Measurements from ENCODE around the gene ST6GALNAC3. TPM values are rescaled to one million over a fixed set of nuclear protein-coding genes. Genes with fewer than 3 reads are reported as not detected.
A peak's percentile ranks its signal among the peaks of the same experiment; 100 is the strongest.
"Not testable (repeated sequence)": the region's sequence is repeated elsewhere in the genome, so short reads cannot be mapped to it uniquely, and the experiment has no call there.

The ST6GALNAC3 gene
- total RNA-seq (2014; rRNA removed; shearing (Covaris generic)): 0.48 and 0.49 TPM in 2 replicates

DNA sequence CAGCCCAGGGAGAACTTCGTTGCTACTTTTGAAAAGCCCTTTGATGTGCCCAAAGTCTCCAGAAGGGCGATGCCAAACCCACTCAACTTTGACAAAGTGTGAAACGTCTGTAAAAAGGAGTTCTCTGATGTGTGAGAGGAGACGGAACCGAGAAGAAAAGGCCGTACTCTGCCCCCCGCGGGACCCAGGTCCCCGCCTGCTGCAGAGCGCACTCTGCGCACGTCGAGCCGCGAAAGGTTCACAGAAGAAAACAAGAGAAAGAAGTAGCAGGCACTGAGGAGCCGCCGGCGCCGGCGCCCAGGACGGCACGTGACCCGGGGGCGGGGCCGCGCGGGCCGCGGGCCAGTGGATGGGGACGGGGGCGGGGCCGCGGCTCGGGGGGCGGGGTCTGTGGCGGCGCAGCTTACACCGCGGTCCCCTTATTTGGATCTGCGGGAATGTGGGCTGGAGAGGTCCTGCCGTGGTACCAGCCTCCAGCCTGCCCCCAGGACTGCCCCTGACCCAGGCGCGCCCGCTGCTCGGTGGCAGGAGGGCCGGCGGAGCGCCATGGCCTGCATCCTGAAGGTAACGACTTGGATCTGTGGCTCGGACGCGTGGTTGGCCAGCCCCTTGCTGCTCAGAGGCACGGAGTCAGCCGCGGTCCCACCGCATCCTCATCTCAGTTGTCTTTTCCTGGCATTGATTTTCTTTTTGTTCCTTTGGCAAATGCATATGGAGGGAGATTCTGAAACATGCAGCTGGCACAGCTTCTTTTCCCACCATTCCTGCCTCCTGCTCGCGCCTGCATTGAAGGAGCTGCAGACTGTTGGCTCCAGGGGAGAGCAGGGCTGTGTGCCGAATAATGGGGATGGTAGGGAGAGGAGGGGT lies at the start of gene ST6GALNAC3:
Gene ST6GALNAC3 (plus strand): TSS at position 426 of the 867 bp plus-strand sequence.
- DNase-seq (ENCODE audit: low read depth): peak; percentile 70

DNA sequence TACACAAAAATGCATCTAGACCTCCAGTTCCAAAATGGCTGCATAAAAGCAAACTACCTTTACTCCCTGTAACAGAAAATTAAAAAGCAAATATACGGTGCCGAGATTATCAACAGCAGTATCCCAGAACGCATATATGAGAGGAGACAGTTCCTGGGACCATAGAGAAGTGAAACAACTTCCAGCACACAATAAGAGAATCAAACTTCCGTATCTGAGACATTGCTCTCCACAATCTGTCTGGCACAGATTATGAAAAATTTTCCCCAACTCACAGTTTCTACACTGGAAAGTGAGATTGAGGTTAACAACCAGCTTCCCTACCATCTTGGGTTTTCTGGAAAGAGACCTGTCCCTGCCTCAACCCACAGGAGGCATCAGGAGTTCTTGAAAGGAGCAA lies 47.2 kb upstream of the ST6GALNAC3 start:
- DNase-seq (ENCODE audit: low read depth): no peak

DNA sequence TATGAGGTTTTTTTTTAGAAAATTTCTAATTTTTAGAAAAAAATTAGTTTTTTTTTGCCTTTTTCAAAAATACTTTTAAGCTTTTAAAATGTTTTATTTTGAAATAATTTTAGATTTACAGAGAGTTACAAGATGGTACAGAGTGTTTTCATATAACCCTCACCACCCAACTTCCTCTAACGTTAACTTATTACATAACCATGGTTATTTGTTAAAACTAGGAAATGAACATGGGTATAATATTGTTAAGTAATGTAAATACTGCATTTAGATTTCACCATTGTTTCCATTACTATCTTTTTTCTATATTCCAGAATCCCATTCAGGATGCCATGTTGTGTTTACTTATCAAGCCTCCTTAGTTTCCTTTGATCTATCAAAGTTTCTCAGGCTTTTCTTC lies 45.2 kb upstream of the ST6GALNAC3 start:
- DNase-seq (ENCODE audit: low read depth): no peak

DNA sequence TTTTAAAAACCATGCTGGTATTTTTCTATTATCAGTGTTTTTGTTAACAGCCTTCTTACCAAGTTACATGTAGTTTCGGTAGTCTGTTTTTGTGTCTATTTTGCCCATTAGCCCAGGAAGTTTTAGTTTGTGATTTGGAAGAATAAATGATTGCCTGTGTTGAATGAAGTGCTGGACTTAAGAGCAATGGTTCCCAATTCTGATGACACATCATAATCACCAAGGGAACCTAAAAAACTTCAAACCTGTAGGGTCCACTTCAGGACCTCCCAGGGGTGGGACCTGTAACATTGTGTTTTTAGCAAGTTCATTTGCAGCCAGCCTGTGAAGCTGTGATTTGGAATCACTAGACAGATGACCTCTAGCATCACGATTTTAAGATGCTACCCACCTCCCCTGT lies 43.0 kb upstream of the ST6GALNAC3 start:
- no peak for DNase-seq (ENCODE audit: low read depth)

DNA sequence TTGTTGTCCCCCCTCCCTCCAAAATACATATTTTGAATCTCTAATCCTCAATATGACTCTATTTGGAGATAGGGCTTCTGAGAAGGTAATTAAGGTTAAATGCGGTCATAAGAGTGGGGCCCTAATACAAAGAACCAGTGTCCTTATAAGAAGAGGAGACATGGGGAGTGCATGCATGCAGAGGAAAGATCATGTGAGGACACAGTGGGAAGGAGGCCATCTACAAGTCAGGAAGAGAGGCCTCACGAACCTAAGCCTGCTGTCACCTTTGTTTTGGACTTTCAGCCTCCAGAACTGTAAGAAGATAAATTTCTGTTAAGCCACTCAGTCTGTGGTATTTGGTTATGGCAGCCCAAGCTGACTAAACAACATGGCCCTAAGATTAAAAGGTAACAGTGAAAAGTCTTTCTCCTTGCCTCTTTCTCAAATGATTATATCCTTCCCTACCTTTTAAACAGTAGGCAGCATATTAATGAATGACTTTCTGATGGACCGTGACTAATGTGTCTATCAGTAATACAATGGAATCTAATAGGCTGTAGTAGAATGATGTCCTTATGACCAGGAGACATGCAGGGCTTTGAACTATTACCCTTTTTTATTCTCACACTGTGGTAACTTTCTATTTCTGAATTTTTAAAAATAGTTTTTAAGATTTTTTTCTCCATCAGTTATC lies 40.6 kb upstream of the ST6GALNAC3 start:
- no peak for DNase-seq (ENCODE audit: low read depth)

DNA sequence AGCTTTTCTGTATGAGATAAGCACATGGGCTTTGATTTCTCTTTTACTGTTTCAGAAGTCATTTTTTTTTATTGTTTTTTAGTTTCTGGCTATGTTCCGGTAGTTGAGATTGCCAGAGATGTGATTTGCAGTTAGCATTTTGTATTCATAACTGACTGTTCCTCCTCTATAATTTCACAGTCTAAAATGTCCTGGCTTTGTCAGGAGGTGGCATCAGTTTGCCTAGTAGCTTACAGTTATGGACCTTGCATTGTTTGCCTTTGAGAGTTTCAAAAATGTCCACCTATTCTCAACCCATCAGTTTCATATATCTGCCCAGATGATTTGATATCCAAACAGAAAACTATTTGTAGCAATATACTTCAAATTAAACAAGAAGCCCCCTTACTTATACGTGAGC lies 39.5 kb upstream of the ST6GALNAC3 start:
- DNase-seq (ENCODE audit: low read depth): peak; percentile 18

DNA sequence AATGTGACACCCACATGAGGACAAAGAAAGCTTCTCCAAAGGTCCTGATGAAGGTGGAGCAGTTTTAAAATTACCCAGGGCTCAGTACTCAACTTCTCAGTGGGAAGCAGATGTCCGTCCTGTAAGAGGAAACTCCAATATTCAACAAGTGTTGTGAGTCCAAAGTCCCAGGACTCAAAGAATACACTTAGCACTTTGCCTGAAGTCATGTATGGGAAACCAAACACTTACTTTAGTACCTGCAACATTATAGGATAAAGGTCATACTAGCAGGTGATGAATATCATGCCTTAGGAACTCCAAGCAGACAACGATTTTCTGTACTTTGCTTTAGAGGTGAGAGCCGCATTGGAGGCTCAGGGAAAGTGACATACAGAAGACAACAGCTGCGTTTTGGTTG lies 37.2 kb upstream of the ST6GALNAC3 start:
- DNase-seq (ENCODE audit: low read depth): no peak

DNA sequence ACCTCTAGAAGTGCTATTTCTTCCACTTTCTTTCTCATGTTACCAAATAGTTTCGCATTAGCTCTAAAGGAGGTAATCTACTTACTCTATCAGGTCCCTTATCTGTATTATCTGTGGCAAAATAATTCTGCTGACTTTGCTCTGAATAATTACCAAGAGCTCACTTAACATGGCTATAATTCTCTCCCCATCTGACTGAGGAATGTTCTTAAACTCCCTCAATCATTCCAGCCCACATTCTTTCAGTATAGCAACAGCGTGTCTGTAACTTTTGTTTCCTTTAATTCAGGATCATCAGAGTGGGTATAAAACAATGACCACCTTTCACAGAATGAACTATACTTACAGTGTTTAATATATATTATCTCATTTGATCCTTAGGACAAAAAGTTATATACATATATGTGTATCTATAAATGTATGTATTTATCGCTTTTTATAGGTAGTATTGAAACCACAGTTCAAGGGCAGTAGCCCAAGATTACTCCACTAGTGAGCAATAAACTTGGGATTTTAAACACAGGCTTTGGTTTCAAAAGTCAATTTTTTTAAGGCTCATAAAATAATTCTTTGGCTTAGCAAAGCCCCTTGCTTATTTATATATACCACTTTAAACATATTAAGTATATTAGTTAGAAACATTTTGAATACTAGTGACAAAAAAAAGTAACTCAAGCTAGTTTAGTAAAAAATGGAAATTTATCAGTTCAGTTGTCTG lies 36.1 kb upstream of the ST6GALNAC3 start:
- DNase-seq (ENCODE audit: low read depth): no peak

DNA sequence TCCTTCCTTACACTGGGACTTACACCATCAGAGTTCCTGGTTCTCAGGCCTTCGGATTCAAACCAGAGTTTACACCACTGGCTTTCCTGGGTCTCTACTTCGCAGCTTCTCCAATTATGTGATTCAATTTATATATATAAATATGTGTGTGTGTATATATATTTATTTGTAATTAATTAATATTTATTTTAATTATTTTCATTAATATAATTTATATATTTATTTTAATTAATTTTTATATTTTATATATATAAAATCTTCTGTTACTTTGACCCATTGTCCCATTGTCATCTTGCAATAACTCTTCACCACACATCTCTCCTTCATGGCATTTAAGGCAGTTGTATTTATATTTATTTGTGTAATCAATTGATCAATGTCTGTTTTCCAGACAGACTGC lies 28.4 kb upstream of the ST6GALNAC3 start:
- no peak for DNase-seq (ENCODE audit: low read depth)

DNA sequence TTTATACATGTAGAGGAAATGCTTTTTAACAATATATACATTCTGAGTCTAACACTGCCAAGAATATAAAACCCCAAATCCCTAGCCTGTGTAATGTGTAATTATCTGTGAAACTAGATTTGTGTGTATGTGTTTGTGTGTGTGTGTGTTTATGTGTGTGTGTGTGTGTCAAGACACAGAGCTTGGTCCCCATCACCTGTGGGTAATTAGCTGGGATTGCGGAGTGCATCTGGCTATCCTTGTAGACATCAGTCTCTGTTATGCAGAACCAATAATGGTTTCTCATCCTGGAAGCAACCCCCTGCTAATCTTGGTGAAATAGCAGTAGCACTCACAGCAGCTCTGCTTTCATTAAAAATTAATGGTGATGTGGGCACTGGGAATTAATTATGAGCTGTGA lies 26.3 kb upstream of the ST6GALNAC3 start:
- no peak for DNase-seq (ENCODE audit: low read depth)

DNA sequence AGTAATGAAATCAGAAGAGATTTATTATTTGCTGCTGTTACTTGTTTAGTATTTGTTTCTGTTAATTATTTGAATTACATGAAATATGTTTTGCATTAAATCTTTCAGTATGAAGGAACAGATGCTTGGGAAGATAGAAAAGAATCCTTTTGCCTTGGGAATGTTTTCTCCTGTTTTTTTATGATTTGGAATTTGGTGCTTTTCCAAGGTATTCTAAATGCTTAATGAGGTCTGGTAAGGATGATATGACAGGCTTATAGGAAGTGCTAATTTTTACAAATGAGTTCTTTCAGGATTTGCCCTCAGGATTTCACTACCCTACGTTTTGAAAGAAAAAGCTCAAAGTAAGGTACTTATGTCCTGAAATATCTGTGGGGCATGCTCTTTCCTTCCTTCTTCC lies 25.6 kb upstream of the ST6GALNAC3 start:
- no peak for DNase-seq (ENCODE audit: low read depth)

DNA sequence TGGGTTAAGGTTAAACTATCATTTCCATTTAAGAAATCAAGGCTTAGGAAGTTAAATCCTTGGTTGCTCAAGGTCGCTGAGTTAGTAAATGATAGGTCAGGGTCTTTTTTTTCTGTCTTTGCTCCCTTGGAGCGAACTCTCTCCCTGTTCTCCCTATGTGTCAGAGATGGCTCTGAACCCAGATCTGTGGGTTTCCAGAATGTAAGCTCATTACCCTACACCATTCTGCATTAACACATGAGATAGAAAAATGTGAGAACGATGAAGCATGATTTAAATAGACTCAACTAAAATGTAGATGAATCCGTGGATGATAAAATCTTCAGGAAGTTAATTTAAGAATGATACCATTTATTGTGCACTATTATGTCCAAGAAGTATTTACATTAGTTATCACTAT lies 25.0 kb upstream of the ST6GALNAC3 start:
- no peak for DNase-seq (ENCODE audit: low read depth)

DNA sequence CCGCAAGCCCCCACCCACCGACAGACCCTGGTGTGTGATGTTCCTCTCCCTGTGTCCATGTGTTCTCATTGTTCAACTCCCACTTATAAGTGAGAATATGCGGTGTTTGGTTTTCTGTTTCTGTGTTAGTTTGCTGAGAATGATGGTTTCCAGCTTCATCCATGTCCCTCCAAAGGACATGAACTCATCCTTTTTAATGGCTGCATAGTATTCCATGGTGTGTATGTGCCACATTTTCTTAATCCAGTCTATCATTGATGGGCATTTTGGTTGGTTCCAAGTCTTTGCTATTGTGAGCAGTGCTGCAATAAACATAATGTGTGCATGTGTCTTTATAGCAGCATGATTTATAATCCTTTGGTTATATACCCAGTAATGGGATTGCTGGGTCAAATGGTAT lies 24.5 kb upstream of the ST6GALNAC3 start:
- not testable (repeated sequence) for DNase-seq (ENCODE audit: low read depth)

DNA sequence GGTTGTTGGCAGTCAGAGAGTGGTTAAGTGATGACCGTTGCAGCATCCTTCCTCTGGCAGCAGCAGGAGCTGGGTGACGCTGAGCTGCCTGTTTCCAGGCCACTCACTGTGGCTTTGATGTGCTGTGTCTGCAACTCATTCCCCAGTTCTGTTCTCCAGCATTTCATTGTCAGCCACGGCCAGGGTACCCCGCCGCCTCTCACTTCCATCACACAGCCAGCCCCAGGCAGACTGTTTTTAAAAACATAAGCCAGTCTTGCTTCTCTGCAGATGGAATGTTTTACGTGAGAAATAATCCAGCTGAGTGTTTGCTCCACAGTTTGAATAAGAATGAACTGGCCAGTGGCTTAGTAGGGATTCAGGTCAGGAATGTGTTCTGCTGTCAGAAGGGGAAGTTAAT lies 21.5 kb upstream of the ST6GALNAC3 start:
- DNase-seq (ENCODE audit: low read depth): no peak

DNA sequence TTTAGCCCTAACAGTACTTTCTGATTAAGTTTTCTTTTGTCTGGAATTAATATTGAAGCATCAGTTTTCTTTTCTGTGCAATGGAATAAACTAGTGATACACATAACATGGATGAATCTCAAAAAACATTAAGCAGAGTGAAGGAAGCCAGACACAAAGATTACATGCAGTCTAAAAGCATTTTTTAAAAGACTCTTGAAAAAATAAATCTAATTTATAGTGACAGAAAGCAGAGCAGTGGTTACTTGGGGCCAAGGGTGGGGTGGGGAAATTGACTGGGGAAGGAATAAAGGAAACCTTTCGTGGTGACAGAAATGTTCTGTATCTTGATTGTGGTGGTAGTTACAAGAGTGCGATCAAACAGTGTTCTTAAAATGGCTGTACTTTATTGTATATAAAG lies 20.2 kb upstream of the ST6GALNAC3 start:
- no peak for DNase-seq (ENCODE audit: low read depth)

DNA sequence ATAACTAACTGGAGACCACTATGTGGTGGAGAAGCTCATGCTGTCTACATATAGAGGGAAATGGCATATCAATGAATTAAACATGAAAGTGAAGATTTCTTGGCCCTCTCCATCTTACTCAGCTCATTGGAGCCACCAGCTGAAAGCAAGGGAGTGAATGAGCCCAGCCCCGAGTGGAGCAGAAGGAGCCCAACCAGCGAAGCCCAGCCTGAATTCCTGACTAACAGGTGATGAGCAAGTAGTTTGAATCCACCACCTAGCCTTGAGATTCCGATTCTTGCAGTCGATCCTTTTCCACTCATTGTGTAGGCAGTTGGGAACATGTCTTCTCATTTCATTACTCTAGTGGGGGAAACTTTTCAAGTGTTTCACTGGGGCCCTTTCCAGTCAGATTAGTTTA lies 18.6 kb upstream of the ST6GALNAC3 start:
- DNase-seq (ENCODE audit: low read depth): no peak

DNA sequence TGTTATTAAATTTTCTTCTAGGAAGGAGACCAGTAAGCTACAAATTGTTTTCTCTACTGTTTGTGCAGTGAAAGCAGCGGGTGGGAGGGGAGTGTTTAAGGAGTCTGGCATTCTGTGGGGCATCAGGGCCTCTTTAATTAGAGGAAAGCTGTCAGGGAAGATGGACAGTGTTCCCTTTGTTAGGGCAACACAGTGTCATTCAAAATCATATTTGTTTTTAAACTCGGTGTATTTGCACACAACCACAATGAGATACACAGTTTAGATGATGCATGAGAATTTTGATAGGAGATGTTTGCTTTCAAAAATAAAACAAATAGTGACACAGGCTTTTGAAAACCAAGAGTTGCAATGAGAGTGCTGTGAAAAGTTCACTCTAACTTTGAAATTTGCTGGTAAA lies 15.1 kb upstream of the ST6GALNAC3 start:
- DNase-seq (ENCODE audit: low read depth): no peak

DNA sequence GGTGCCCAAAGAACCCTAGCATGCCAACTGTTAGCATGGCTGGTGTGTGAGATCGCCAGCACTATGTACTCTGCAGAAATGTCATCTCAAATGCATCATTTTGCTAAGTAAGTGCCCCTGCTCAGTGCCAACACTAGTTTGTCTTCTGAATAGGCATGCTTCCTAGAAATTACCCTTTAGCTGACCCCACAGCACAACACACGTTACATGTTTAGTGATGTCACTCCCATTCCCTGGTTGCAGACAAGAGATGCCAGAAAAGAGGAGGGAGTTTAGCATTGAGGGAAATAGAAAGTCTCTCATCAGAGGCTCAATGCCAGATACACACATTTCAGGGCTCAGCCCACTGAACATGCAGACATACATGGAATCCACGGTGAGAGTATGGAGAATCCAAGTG lies 9.3 kb upstream of the ST6GALNAC3 start:
- no peak for DNase-seq (ENCODE audit: low read depth)

DNA sequence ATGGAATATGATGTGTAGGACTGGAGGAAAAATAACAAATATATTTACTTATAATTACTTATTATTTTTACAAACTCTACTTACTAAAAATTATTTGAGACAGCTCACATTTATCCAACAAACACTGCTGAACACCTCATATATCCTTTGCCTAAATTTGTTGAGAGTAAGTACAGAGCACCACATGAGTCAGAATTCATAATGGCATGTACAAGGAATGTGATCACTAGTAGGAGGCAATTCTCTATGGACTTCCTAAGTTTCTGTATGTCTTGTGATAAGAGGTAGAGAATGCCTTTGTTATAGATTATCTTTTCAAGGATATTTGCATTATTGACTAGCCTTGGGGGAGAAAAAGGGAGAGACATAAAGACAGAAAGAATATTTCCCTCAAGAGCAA lies 8.2 kb upstream of the ST6GALNAC3 start:
- no peak for DNase-seq (ENCODE audit: low read depth)

DNA sequence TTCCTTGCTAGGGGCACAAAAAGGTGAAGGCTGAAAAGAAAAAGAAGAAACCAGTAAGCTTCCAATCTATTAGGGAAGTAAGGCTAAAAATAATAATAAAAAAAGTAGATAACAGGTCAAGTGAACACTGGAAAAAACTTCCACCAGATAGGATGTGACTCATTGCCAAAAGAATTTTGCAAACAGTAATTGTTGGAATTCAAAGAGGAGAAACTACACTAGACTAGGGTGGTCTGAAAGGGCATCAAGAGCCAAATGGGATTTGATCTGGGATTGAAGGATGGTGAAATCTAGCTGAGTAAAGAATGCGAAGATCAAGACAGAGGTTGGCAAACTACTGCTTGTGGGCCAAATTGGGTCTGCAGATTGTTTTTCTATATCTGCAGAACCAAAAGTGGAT lies 6.0 kb upstream of the ST6GALNAC3 start:
- peak; percentile 65 for DNase-seq (ENCODE audit: low read depth)

DNA sequence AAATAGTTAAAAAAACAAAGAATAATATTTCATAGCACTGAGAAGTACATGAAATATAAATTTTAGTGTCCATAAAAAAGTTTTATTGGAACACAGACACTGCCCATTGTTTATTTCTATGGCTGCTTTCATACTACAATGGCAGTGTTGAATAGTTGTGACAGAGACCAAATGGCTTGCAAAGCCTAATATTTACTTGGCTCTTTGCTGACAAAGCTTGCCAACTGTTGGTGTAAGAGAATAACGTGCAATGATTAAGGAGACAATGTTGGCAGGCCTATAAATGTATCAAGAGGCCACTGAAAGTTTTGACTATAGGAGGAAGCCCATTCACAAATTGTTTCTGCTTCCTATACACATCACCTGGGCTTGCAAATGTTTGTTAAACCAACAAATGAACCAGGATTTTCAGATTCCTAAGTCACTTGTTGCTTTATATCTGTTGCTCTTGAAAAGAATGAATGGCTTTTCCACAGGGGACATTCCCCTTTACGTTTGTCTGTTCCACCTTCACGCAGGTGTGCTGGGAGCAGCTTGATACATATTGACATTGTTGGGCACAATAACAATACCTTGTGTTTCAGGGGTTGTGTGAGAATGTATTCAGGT lies 5.5 kb upstream of the ST6GALNAC3 start:
- DNase-seq (ENCODE audit: low read depth): no peak

DNA sequence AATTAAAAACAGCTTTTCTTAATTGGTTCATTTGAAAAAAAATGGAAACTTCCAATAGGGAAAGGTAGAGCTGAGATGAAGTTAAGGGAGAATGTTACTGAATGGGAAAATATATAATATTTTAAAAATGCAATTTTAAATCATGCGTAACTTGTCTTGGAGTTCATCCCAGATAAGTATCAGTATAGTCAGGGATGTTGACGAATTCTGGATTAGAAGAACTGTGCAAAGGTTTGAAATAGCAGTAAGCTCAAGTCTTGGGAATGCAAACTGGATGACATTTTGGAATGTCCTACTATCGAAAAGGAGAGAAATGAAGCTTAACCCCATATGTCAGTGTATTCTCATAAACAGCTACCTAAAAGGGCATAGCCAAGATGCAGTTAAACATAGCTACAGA lies 4.0 kb upstream of the ST6GALNAC3 start:
- no peak for DNase-seq (ENCODE audit: low read depth)
